ENCODE measurements around the gene GPR137B.

GRCh38 chr1:236211815-236212214 lies 69.5 kb downstream of the GPR137B start:
- no peak for TF ChIP-seq CTCF (conservative IDR thresholded peaks at IDR 0.05 in 1 of 2, IDR thresholded peaks at IDR 0.05 in 1 of 2; ENCODE audit: low read depth in 1 of 2, low read length in 2 of 2)
- no peak for TF ChIP-seq EZH2 (IDR thresholded peaks at IDR 0.05; ENCODE audit: low read length, missing control alignments)

All from fibroblast of lung (primary cell).